HCT116 (cell line): Measurements from ENCODE around the gene FNIP2.

Experiments used
- CBX3 ChIP-seq: IDR thresholded peaks from 2 replicates; pipeline ENCODE4 v1.6.1; 2012; ENCODE audit warnings: low read depth
- EGR1 ChIP-seq: IDR thresholded peaks from 2 replicates; pipeline ENCODE4 v1.6.1; 2012; ENCODE audit warnings: low read depth
- ELF1 ChIP-seq: IDR thresholded peaks from 2 replicates; pipeline ENCODE4 v1.6.1; 2012; ENCODE audit warnings: low read depth, borderline replicate concordance
- EZH2 ChIP-seq: fragments of 200-600 bp; sonication (generic); IDR thresholded peaks from 2 replicates; pipeline ENCODE4 v1.6.1; 2017; ENCODE audit warnings: antibody characterized with exemption, mixed run types
- EZH2phosphoT487 ChIP-seq: fragments of 200-600 bp; IDR thresholded peaks from 2 replicates; pipeline ENCODE4 v1.6.1; 2018; ENCODE audit warnings: antibody characterized with exemption, borderline replicate concordance
- POLR2A ChIP-seq: IDR thresholded peaks from 2 replicates; pipeline ENCODE4 v1.7.0; 2011; ENCODE audit warnings: borderline replicate concordance; ENCODE audit not compliant: insufficient read depth, insufficient read length; ENCODE audit errors: extremely low read depth
- POLR2AphosphoS5 ChIP-seq: IDR thresholded peaks from 2 replicates; pipeline ENCODE4 v1.6.1; 2011; ENCODE audit warnings: mild to moderate bottlenecking, low read depth, low read length, moderate library complexity
- SRF ChIP-seq: IDR thresholded peaks from 2 replicates; pipeline ENCODE4 v1.6.1; 2012; ENCODE audit warnings: low read depth
- YY1 ChIP-seq: IDR thresholded peaks from 2 replicates; pipeline ENCODE4 v1.6.1; 2011; ENCODE audit warnings: low read length, low read depth, moderate library complexity, mild to moderate bottlenecking; ENCODE audit not compliant: insufficient replicate concordance; ENCODE audit errors: extremely low read depth
- TF ChIP-seq, protein P1 (sequence below), 3 experiments: fragments of 200-600 bp in 1 of 3; sonication (generic) in 1 of 3; IDR thresholded peaks in 2 of 3; conservative IDR thresholded peaks in 1 of 3; 2 replicates each; pipeline ENCODE4 v1.5.1; 2012 to 2017; ENCODE audit warnings: low read depth in 2 of 3, low read length in 2 of 3, antibody characterized with exemption in 1 of 3, borderline replicate concordance in 1 of 3, control low read depth in 1 of 3, mild to moderate bottlenecking in 1 of 3, mixed read lengths in 1 of 3, mixed run types in 1 of 3, moderate library complexity in 1 of 3; ENCODE audit not compliant: insufficient read depth in 1 of 3

- no peak for TF ChIP-seq EZH2
- no peak for TF ChIP-seq YY1
- TF ChIP-seq, protein P1, sequence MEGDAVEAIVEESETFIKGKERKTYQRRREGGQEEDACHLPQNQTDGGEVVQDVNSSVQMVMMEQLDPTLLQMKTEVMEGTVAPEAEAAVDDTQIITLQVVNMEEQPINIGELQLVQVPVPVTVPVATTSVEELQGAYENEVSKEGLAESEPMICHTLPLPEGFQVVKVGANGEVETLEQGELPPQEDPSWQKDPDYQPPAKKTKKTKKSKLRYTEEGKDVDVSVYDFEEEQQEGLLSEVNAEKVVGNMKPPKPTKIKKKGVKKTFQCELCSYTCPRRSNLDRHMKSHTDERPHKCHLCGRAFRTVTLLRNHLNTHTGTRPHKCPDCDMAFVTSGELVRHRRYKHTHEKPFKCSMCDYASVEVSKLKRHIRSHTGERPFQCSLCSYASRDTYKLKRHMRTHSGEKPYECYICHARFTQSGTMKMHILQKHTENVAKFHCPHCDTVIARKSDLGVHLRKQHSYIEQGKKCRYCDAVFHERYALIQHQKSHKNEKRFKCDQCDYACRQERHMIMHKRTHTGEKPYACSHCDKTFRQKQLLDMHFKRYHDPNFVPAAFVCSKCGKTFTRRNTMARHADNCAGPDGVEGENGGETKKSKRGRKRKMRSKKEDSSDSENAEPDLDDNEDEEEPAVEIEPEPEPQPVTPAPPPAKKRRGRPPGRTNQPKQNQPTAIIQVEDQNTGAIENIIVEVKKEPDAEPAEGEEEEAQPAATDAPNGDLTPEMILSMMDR (IDR thresholded peaks at IDR 0.05 in 2 of 3, conservative IDR thresholded peaks at IDR 0.05 in 1 of 3; ENCODE audit: borderline replicate concordance in 1 of 3, insufficient read depth in 1 of 3, low read depth in 2 of 3, low read length in 2 of 3) = no peak
- no peak for TF ChIP-seq POLR2AphosphoS5
- TF ChIP-seq EGR1 = no peak
- no peak for TF ChIP-seq ELF1
- no peak for TF ChIP-seq POLR2A
- TF ChIP-seq EZH2phosphoT487 = no peak
- TF ChIP-seq CBX3 = no peak
- no peak for TF ChIP-seq SRF
Measured at GRCh38 chr4:158903079-158903456, 134.2 kb downstream of the FNIP2 start.
